ENCODE results near the gene GRAMD1A. TPM values are rescaled to one million over a fixed set of nuclear protein-coding genes. Genes with fewer than 3 reads are reported as not detected.

The GRAMD1A gene
- total RNA-seq, 1 experiment from 2014 or later, result 75.4 TPM

DNA sequence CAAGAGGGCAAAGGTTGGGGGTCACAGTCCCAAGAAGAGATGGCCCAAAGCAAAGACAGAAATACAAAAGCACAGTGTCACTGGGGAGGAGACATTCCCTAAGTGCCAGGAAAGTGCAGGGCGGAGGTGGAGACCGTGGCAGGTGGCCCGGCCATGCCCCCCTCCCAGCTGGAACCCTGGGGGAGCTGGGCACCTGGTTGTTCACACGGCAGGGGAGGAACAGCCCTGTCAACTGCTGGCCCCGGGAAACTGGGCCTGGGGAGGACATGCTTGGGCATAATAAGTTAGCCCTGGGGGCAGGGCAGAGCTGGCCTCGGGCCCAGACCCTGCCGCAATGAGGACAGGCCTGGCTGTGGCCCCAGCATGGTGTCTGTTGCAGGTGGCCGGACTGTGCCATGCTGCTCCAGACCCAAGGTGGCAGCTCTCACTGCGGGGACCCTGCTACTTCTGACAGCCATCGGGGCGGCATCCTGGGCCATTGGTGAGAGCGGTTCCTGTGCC lies 48.8 kb downstream of the GRAMD1A start:
- Histone ChIP-seq H2AFZ (ENCODE audit: low read depth, low read length, poor library complexity, severe bottlenecking) (no peak overlapping the region), H3K79me2 (ENCODE audit: insufficient read depth, low read length) (no peaks in the 10 kb centered on the region), H3K27me3 (ENCODE audit: insufficient read depth, low read length) (no peaks in the 10 kb centered on the region), H3K9ac (ENCODE audit: low read length) (no peak overlapping the region), H3K27ac (ENCODE audit: low read depth, low read length) (no peak overlapping the region), H3K4me3 (replicated peaks in 1 of 2; ENCODE audit: low read depth in 1 of 2, low read length in 2 of 2) (no peak overlapping the region), H3K9me2 (ENCODE audit: insufficient read depth) (no peaks in the 10 kb centered on the region), H3K4me2 (ENCODE audit: low read length) (no peak overlapping the region), H3K9me3 (ENCODE audit: control insufficient read depth in 1 of 2, insufficient read depth in 1 of 2, low read depth in 1 of 2, low read length in 2 of 2) (no peaks in the 10 kb centered on the region), H4K20me1 (ENCODE audit: insufficient read depth) (no peaks in the 10 kb centered on the region), H3K36me3 (ENCODE audit: control insufficient read depth in 1 of 2, insufficient read depth in 2 of 2, low read length in 2 of 2) (no peaks in the 10 kb centered on the region), H3K4me1 (ENCODE audit: control insufficient read depth in 1 of 2, insufficient read depth in 2 of 2, low read length in 2 of 2) (no peaks in the 10 kb centered on the region)
- DNase-seq (ENCODE audit: low read depth, low spot score) (no peak), ATAC-seq (no peak)
- ChIA-PET POLR2A (no interaction called here), RAD21 (ENCODE audit: low non-redundant PET in 1 of 2, low total read pairs in 2 of 2, uncharacterized antibody in 2 of 2, unreplicated experiment in 2 of 2) (no interaction called here), CTCF (interaction anchor here (1.1 to 3.9 kb wide), 3 partner anchors 9 to 93 kb away, joined by 3 to 13 read pairs (median 4); no protein-coding TSS in a partner anchor)
- BruUV-seq (replicated peaks), result no TSS peak
- TF ChIP-seq YY1 (IDR thresholded peaks at IDR 0.05; ENCODE audit: extremely low read depth, insufficient replicate concordance, low read depth, low read length) (no peak), CEBPB (IDR thresholded peaks at IDR 0.05; ENCODE audit: low read depth) (no peak), ZNF274 (IDR thresholded peaks at IDR 0.05; ENCODE audit: low read depth, low read length) (no peak)
- intact Hi-C loops (cut with micrococcal nuclease), result no loop called here

DNA sequence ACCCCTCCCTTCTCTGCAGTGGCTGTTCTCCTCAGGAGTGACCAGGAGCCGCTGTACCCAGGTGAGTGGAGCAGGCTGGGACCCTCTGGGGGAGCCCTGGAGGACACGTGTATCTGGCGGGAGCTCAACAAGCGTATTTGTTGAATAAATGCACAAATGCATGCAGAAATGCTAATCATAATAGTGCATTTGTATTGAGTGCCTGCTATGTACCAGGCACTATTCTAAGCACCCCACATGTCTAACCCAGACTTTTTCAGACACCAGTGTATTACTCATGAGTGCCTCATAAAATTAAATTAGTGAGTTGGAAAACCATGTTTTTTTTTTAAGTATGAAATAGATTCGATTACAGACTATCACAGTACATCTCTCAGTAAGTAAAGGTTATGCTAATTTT lies 49.3 kb downstream of the GRAMD1A start:
- Histone ChIP-seq H4K20me1 (ENCODE audit: insufficient read depth) (no peaks in the 10 kb centered on the region), H3K9me2 (ENCODE audit: insufficient read depth) (no peaks in the 10 kb centered on the region), H3K9me3 (ENCODE audit: control insufficient read depth in 1 of 2, insufficient read depth in 1 of 2, low read depth in 1 of 2, low read length in 2 of 2) (no peaks in the 10 kb centered on the region), H3K4me3 (replicated peaks in 1 of 2; ENCODE audit: low read depth in 1 of 2, low read length in 2 of 2) (no peak overlapping the region), H3K9ac (ENCODE audit: low read length) (no peak overlapping the region), H3K4me2 (ENCODE audit: low read length) (no peak overlapping the region), H3K27ac (ENCODE audit: low read depth, low read length) (no peak overlapping the region), H3K36me3 (ENCODE audit: control insufficient read depth in 1 of 2, insufficient read depth in 2 of 2, low read length in 2 of 2) (no peaks in the 10 kb centered on the region), H3K27me3 (ENCODE audit: insufficient read depth, low read length) (no peaks in the 10 kb centered on the region), H3K79me2 (ENCODE audit: insufficient read depth, low read length) (no peaks in the 10 kb centered on the region), H2AFZ (ENCODE audit: low read depth, low read length, poor library complexity, severe bottlenecking) (no peak overlapping the region), H3K4me1 (ENCODE audit: control insufficient read depth in 1 of 2, insufficient read depth in 2 of 2, low read length in 2 of 2) (no peaks in the 10 kb centered on the region)
- no TSS peak for BruUV-seq (replicated peaks)
- DNase-seq (ENCODE audit: low read depth, low spot score), result no peak
- CTCF ChIA-PET, result interaction anchor here (3.9 kb wide), 1 partner anchor 92 kb away, joined by 13 read pairs; no protein-coding TSS in a partner anchor
- intact Hi-C loops (cut with micrococcal nuclease), result no loop called here
- ATAC-seq, result no peak
- POLR2A ChIA-PET, result no interaction called here
- RAD21 ChIA-PET (ENCODE audit: low non-redundant PET in 1 of 2, low total read pairs in 2 of 2, uncharacterized antibody in 2 of 2, unreplicated experiment in 2 of 2), result no interaction called here
- TF ChIP-seq TCF7L2 (IDR thresholded peaks at IDR 0.05; ENCODE audit: borderline replicate concordance, extremely low read depth, insufficient read depth, insufficient read length), result no peak
- no peak for TF ChIP-seq ELF1 (IDR thresholded peaks at IDR 0.05; ENCODE audit: borderline replicate concordance, low read depth)
- TF ChIP-seq ZNF274 (IDR thresholded peaks at IDR 0.05; ENCODE audit: low read depth, low read length), result no peak
- no peak for TF ChIP-seq EGR1 (IDR thresholded peaks at IDR 0.05; ENCODE audit: low read depth)
- no peak for TF ChIP-seq EZH2phosphoT487 (IDR thresholded peaks at IDR 0.05; ENCODE audit: borderline replicate concordance)
- TF ChIP-seq, protein P1, sequence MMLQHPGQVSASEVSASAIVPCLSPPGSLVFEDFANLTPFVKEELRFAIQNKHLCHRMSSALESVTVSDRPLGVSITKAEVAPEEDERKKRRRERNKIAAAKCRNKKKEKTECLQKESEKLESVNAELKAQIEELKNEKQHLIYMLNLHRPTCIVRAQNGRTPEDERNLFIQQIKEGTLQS (IDR thresholded peaks at IDR 0.05), result no peak
- TF ChIP-seq, protein P2, sequence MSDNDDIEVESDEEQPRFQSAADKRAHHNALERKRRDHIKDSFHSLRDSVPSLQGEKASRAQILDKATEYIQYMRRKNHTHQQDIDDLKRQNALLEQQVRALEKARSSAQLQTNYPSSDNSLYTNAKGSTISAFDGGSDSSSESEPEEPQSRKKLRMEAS (IDR thresholded peaks at IDR 0.05), result no peak
- no peak for TF ChIP-seq EZH2 (IDR thresholded peaks at IDR 0.05)
- TF ChIP-seq FOSL1 (IDR thresholded peaks at IDR 0.05; ENCODE audit: low read depth), result no peak
- TF ChIP-seq CEBPB (IDR thresholded peaks at IDR 0.05; ENCODE audit: low read depth), result no peak
- no peak for TF ChIP-seq SP1 (IDR thresholded peaks at IDR 0.05; ENCODE audit: low read depth)
- no peak for TF ChIP-seq POLR2AphosphoS5 (IDR thresholded peaks at IDR 0.05; ENCODE audit: low read depth, low read length)
- TF ChIP-seq, protein P3, sequence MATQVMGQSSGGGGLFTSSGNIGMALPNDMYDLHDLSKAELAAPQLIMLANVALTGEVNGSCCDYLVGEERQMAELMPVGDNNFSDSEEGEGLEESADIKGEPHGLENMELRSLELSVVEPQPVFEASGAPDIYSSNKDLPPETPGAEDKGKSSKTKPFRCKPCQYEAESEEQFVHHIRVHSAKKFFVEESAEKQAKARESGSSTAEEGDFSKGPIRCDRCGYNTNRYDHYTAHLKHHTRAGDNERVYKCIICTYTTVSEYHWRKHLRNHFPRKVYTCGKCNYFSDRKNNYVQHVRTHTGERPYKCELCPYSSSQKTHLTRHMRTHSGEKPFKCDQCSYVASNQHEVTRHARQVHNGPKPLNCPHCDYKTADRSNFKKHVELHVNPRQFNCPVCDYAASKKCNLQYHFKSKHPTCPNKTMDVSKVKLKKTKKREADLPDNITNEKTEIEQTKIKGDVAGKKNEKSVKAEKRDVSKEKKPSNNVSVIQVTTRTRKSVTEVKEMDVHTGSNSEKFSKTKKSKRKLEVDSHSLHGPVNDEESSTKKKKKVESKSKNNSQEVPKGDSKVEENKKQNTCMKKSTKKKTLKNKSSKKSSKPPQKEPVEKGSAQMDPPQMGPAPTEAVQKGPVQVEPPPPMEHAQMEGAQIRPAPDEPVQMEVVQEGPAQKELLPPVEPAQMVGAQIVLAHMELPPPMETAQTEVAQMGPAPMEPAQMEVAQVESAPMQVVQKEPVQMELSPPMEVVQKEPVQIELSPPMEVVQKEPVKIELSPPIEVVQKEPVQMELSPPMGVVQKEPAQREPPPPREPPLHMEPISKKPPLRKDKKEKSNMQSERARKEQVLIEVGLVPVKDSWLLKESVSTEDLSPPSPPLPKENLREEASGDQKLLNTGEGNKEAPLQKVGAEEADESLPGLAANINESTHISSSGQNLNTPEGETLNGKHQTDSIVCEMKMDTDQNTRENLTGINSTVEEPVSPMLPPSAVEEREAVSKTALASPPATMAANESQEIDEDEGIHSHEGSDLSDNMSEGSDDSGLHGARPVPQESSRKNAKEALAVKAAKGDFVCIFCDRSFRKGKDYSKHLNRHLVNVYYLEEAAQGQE (IDR thresholded peaks at IDR 0.05; ENCODE audit: low read depth), result no peak
